SK-N-SH (cell line): ENCODE data around the gene RASIP1. TPM values are rescaled to one million over a fixed set of nuclear protein-coding genes. Genes with fewer than 3 reads are reported as not detected.
A peak's percentile ranks its signal among the peaks of the same experiment; 100 is the strongest.

Experiments used
- CTCF ChIA-PET: fragments of 300-600, 350-600 bp; formaldehyde crosslinking; extraction: SDS; loops from one replicate; lab custom pipeline; 2021; lab: Yijun Ruan, JAX
- POLR2A ChIA-PET: fragments of 350-600 bp; sonication (Branson Sonifier 250); formaldehyde crosslinking; extraction: SDS; loops from one replicate; lab custom pipeline; 2020; ENCODE audit warnings: antibody characterized with exemption, inconsistent platforms; lab: Yijun Ruan, JAX
- DNase-seq: peaks from one replicate; pipeline ENCODE4 v3.0.0; 2012
- H2AFZ ChIP-seq: fragments of 200-600 bp; sonication (generic); 2 replicates; pipeline ENCODE4 v1.8.1; 2016; ENCODE audit warnings: antibody characterized with exemption, mild to moderate bottlenecking, low read depth
- H3F3A ChIP-seq: fragments of 200-600 bp; sonication (generic); replicated peaks from 2 replicates; pipeline ENCODE3; 2016; ENCODE audit warnings: antibody characterized with exemption, mild to moderate bottlenecking; ENCODE audit not compliant: insufficient read depth
- H3K27ac ChIP-seq, 2 experiments: fragments of 200-500 bp in 1 of 2; fragments of 200-600 bp in 1 of 2; sonication (Bioruptor generic) in 1 of 2; sonication (generic), shearing (Covaris generic) in 1 of 2; 2 replicates each; pipeline versions ENCODE4 v1.5.1 to v1.6.1; 2014 to 2016; ENCODE audit warnings: low read depth in 2 of 2, inconsistent platforms in 1 of 2, low read length in 1 of 2, mild to moderate bottlenecking in 1 of 2, mixed read lengths in 1 of 2
- H3K27me3 ChIP-seq: fragments of 200-600 bp; sonication (generic), shearing (Covaris generic); 2 replicates; pipeline ENCODE4 v1.6.1; 2016; ENCODE audit warnings: mixed run types; ENCODE audit not compliant: insufficient read depth
- H3K36me3 ChIP-seq, 2 experiments: fragments of 200-500 bp in 1 of 2; fragments of 200-600 bp in 1 of 2; sonication (Bioruptor generic) in 1 of 2; sonication (generic) in 1 of 2; replicated peaks in 1 of 2; 2 replicates each; pipeline versions ENCODE3 to v1.5.1; 2014 to 2016; ENCODE audit warnings: low read length in 1 of 2, mild to moderate bottlenecking in 1 of 2; ENCODE audit not compliant: insufficient read depth in 2 of 2, control insufficient read depth in 1 of 2
- H3K4me1 ChIP-seq, 2 experiments: fragments of 200-500 bp in 1 of 2; fragments of 200-600 bp in 1 of 2; sonication (Bioruptor generic) in 1 of 2; sonication (generic), shearing (Covaris generic) in 1 of 2; 2 replicates each; pipeline versions ENCODE4 v1.5.1 to v1.6.1; 2014 to 2016; ENCODE audit warnings: low read depth in 1 of 2, low read length in 1 of 2, mixed run types in 1 of 2; ENCODE audit not compliant: insufficient read depth in 2 of 2, control insufficient read depth in 1 of 2
- H3K4me2 ChIP-seq: fragments of 200-600 bp; sonication (generic), shearing (Covaris generic); 2 replicates; pipeline ENCODE4 v1.6.1; 2017; ENCODE audit warnings: mixed run types
- H3K4me3 ChIP-seq, 2 experiments: fragments of 200-500 bp in 1 of 2; fragments of 200-600 bp in 1 of 2; sonication (Bioruptor generic) in 1 of 2; sonication (generic), shearing (Covaris generic) in 1 of 2; 2 replicates each; pipeline versions ENCODE4 v1.5.1 to v1.8.1; 2014 to 2016; ENCODE audit warnings: low read depth in 2 of 2, inconsistent platforms in 1 of 2, low read length in 1 of 2, mild to moderate bottlenecking in 1 of 2, mixed read lengths in 1 of 2, moderate library complexity in 1 of 2
- H3K79me2 ChIP-seq: fragments of 200-600 bp; sonication (generic); 2 replicates; pipeline ENCODE4 v1.8.1; 2017; ENCODE audit warnings: mild to moderate bottlenecking; ENCODE audit not compliant: insufficient read depth
- H3K9ac ChIP-seq: fragments of 200-600 bp; sonication (generic); 2 replicates; pipeline ENCODE4 v1.6.1; 2017; ENCODE audit warnings: mixed run types
- H3K9me2 ChIP-seq: fragments of 200-600 bp; sonication (generic); 2 replicates; pipeline ENCODE4 v1.6.1; 2017; ENCODE audit warnings: mixed run types
- H3K9me3 ChIP-seq: fragments of 200-600 bp; sonication (generic); 2 replicates; pipeline ENCODE4 v1.6.1; 2017; ENCODE audit warnings: mixed run types, mild to moderate bottlenecking, moderate library complexity
- H4K20me1 ChIP-seq: fragments of 200-600 bp; sonication (generic); 2 replicates; pipeline ENCODE4 v1.6.1; 2017; ENCODE audit warnings: mild to moderate bottlenecking, mixed run types; ENCODE audit not compliant: insufficient read depth
- CHD2 ChIP-seq: fragments of 150-350 bp; IDR thresholded peaks from 2 replicates; pipeline ENCODE4 v1.6.1; 2018; ENCODE audit warnings: low read length; ENCODE audit not compliant: partially characterized antibody
- FOSL2 ChIP-seq: IDR thresholded peaks from 2 replicates; pipeline ENCODE4 v1.4.0; 2012; ENCODE audit warnings: low read depth, mild to moderate bottlenecking, moderate library complexity, borderline replicate concordance
- GATA2 ChIP-seq: sonication (generic); formaldehyde crosslinking; IDR thresholded peaks from 2 replicates; pipeline ENCODE4 v1.5.0; 2020; ENCODE audit warnings: mild to moderate bottlenecking, missing genetic modification reagents
- JUND ChIP-seq: IDR thresholded peaks from 2 replicates; pipeline ENCODE4 v1.4.0; 2012
- MXI1 ChIP-seq: IDR thresholded peaks from 2 replicates; pipeline ENCODE4 v1.6.1; 2012; ENCODE audit warnings: mild to moderate bottlenecking, low read depth, low read length, improper control_type of control experiment
- POLR2AphosphoS5 ChIP-seq: IDR thresholded peaks from 2 replicates; pipeline ENCODE4 v1.6.1; 2012; ENCODE audit warnings: low read depth, low read length
- RAD21 ChIP-seq: IDR thresholded peaks from 2 replicates; pipeline ENCODE4 v1.6.1; 2012; ENCODE audit warnings: mild to moderate bottlenecking, low read length
- RFX5 ChIP-seq: IDR thresholded peaks from 2 replicates; pipeline ENCODE4 v1.6.1; 2012; ENCODE audit warnings: mild to moderate bottlenecking, improper control_type of control experiment, low read length
- RXRA ChIP-seq: IDR thresholded peaks from 2 replicates; pipeline ENCODE4 v1.4.0; 2012; ENCODE audit warnings: low read depth, mild to moderate bottlenecking, borderline replicate concordance
- SIN3A ChIP-seq: IDR thresholded peaks from 2 replicates; pipeline ENCODE4 v1.6.1; 2012; ENCODE audit warnings: low read depth, mild to moderate bottlenecking, low read length, moderate library complexity, borderline replicate concordance
- TAF1 ChIP-seq: IDR thresholded peaks from 2 replicates; pipeline ENCODE4 v1.6.1; 2012; ENCODE audit warnings: low read depth, mild to moderate bottlenecking, low read length, moderate library complexity, borderline replicate concordance
- USF2 ChIP-seq: fragments of 150-350 bp; IDR thresholded peaks from 2 replicates; pipeline ENCODE4 v1.6.1; 2017; ENCODE audit warnings: antibody characterized with exemption, low read length, low read depth, borderline replicate concordance
- ZBTB33 ChIP-seq: IDR thresholded peaks from 2 replicates; pipeline ENCODE4 v1.4.0; 2012; ENCODE audit warnings: low read depth, borderline replicate concordance
- WGBS: methylation state at CpG from one replicate; pipeline ENCODE4 v1.1.6; 2017; ENCODE audit warnings: low lambda C conversion rate; 5-methylcytosine and 5-hydroxymethylcytosine counted together
- polyA plus RNA-seq, 3 experiments: library from polyadenylated mRNA; depleted of rRNA; stranded (reverse); fragments of >200 nt; gene quantifications; 2 replicates each; pipeline ENCODE4 v1.2.3, GENCODE V29; 2012

The RASIP1 gene
- polyA plus RNA-seq, 1 of the 3 experiments (the other 2 are of a cell fraction): 0.41 TPM

- peak overlapping the region in 1 of 2 experiments; percentile 85; a peak in 1 of 4 replicates for H3K27ac ChIP-seq
- no peak overlapping the region for H2AFZ ChIP-seq
- peaks cover 4% of the 10 kb centered on the region for H3F3A ChIP-seq
- ChIA-PET CTCF (interaction anchor here (1.4 to 4.5 kb wide), 5 partner anchors 23 to 73 kb away, joined by 4 to 30 read pairs (median 7); partner anchors contain the start of gene CA11), POLR2A (interaction anchor here (1.0 to 2.4 kb wide), 2 partner anchors 18 to 23 kb away, joined by 3 to 11 read pairs; no protein-coding TSS in a partner anchor)
- peaks cover 17% of the 10 kb centered on the region for H3K79me2 ChIP-seq
- H3K4me3 ChIP-seq: no peak overlapping the region; a peak in 1 of 4 replicates
- H3K27me3 ChIP-seq: no peaks in the 10 kb centered on the region
- H3K9me3 ChIP-seq: no peaks in the 10 kb centered on the region
- 89% methylated on average over 18 of the region's 19 CpGs for WGBS
- no peak for DNase-seq
- peaks cover 8 to 34% of the 10 kb centered on the region in 2 experiments; a peak in 2 of 4 replicates for H3K4me1 ChIP-seq
- H3K4me2 ChIP-seq: peak overlapping the region; percentile 95; the same call in 1 of the 2 replicates
- no peaks in the 10 kb centered on the region for H3K36me3 ChIP-seq
- no peaks in the 10 kb centered on the region for H4K20me1 ChIP-seq
- no peak for TF ChIP-seq MXI1
- TF ChIP-seq RAD21: no peak
- TF ChIP-seq FOSL2: no peak
- no peak for TF ChIP-seq RXRA
- TF ChIP-seq RFX5: no peak
- TF ChIP-seq SIN3A: no peak
- TF ChIP-seq POLR2AphosphoS5: no peak
- TF ChIP-seq JUND: no peak
- no peak for TF ChIP-seq CHD2
- no peak for TF ChIP-seq ZBTB33
- no peak for TF ChIP-seq GATA2 (CRISPR knock-in tag)
- no peak for TF ChIP-seq TAF1
- TF ChIP-seq USF2: no peak
- TF ChIP-seq, all 33 proteins: peak for 0
- Histone ChIP-seq H3K9me2 (no peaks in the 10 kb centered on the region), H3K9ac (no peak overlapping the region)
Observed at GRCh38 chr19:48715681-48716171, 24.7 kb downstream of the RASIP1 start.
